ENCODE results near the gene ADPRHL1. TPM values are rescaled to one million over a fixed set of nuclear protein-coding genes. Genes with fewer than 3 reads are reported as not detected.
A peak's percentile ranks its signal among the peaks of the same experiment; 100 is the strongest.
"Not testable (repeated sequence)": the region's sequence is repeated elsewhere in the genome, so short reads cannot be mapped to it uniquely, and the experiment has no call there.

The ADPRHL1 gene
- total RNA-seq, 2 donors from 2014 or later: 1.4 to 2.1 TPM

GRCh38 chr13:113447596-113447995, 5.7 kb downstream of the ADPRHL1 start:
- no peak for ATAC-seq (replicated peaks in 1 of 2)
- Mint-ChIP-seq H3K4me1 (ENCODE audit: low read depth) (peaks cover 7% of the 10 kb centered on the region), H3K27me3 (ENCODE audit: low read depth) (no peaks in the 10 kb centered on the region), H3K36me3 (ENCODE audit: insufficient read depth in 2 of 2) (peaks cover 0 to 2% of the 10 kb centered on the region in 2 donors), H3K9me3 (no peaks in the 10 kb centered on the region), H3K4me3 (no peak overlapping the region), H3K27ac (no peak overlapping the region)
- DNase-seq: no peak

GRCh38 chr13:113446488-113446854, 6.8 kb downstream of the ADPRHL1 start:
- no peak overlapping the region for H3K27ac Mint-ChIP-seq
- H3K9me3 Mint-ChIP-seq: no peaks in the 10 kb centered on the region
- no peaks in the 10 kb centered on the region for H3K27me3 Mint-ChIP-seq (ENCODE audit: low read depth)
- H3K4me1 Mint-ChIP-seq (ENCODE audit: low read depth): peaks cover 7% of the 10 kb centered on the region
- peaks cover 2% of the 10 kb centered on the region in 2 donors for H3K36me3 Mint-ChIP-seq (ENCODE audit: insufficient read depth in 2 of 2)
- DNase-seq (no peak), ATAC-seq (replicated peaks in 1 of 2) (no peak)
- H3K4me3 Mint-ChIP-seq: no peak overlapping the region

- peaks cover 7% of the 10 kb centered on the region for H3K4me1 Mint-ChIP-seq (ENCODE audit: low read depth)
- no peak overlapping the region for H3K4me3 Mint-ChIP-seq
- no peak for DNase-seq
- peaks cover 2% of the 10 kb centered on the region in 2 donors for H3K36me3 Mint-ChIP-seq (ENCODE audit: insufficient read depth in 2 of 2)
- H3K27ac Mint-ChIP-seq: no peak overlapping the region
- no peak for ATAC-seq (replicated peaks in 1 of 2)
- no peaks in the 10 kb centered on the region for H3K27me3 Mint-ChIP-seq (ENCODE audit: low read depth)
- peaks cover 0 to 2% of the 10 kb centered on the region in 2 donors for H3K9me3 Mint-ChIP-seq
Measured at GRCh38 chr13:113445791-113446487, 7.3 kb downstream of the ADPRHL1 start.

GRCh38 chr13:113443991-113444390, 9.3 kb downstream of the ADPRHL1 start:
- H3K9me3 Mint-ChIP-seq: peaks cover 0 to 2% of the 10 kb centered on the region in 2 donors
- no peak overlapping the region for H3K27ac Mint-ChIP-seq
- DNase-seq (no peak), ATAC-seq (replicated peaks in 1 of 2) (no peak)
- no peaks in the 10 kb centered on the region for H3K4me1 Mint-ChIP-seq (ENCODE audit: low read depth)
- no peak overlapping the region for H3K4me3 Mint-ChIP-seq
- peaks cover 2% of the 10 kb centered on the region in 2 donors for H3K36me3 Mint-ChIP-seq (ENCODE audit: insufficient read depth in 2 of 2)
- no peaks in the 10 kb centered on the region for H3K27me3 Mint-ChIP-seq (ENCODE audit: low read depth)

- DNase-seq (no peak), ATAC-seq (replicated peaks in 1 of 2) (no peak)
- H3K27ac Mint-ChIP-seq: no peak overlapping the region
- H3K9me3 Mint-ChIP-seq: peaks cover 0 to 2% of the 10 kb centered on the region in 2 donors
- H3K4me1 Mint-ChIP-seq (ENCODE audit: low read depth): no peaks in the 10 kb centered on the region
- no peak overlapping the region for H3K4me3 Mint-ChIP-seq
- H3K36me3 Mint-ChIP-seq (ENCODE audit: insufficient read depth in 2 of 2): peaks cover 2% of the 10 kb centered on the region in 2 donors
- H3K27me3 Mint-ChIP-seq (ENCODE audit: low read depth): no peaks in the 10 kb centered on the region
Measured at GRCh38 chr13:113442985-113443362, 10.3 kb downstream of the ADPRHL1 start.

- Mint-ChIP-seq H3K4me3 (no peak overlapping the region), H3K9me3 (peaks cover 0 to 2% of the 10 kb centered on the region in 2 donors), H3K27me3 (ENCODE audit: low read depth) (no peaks in the 10 kb centered on the region), H3K27ac (no peak overlapping the region), H3K4me1 (ENCODE audit: low read depth) (no peaks in the 10 kb centered on the region), H3K36me3 (ENCODE audit: insufficient read depth in 2 of 2) (peaks cover 2% of the 10 kb centered on the region in 2 donors)
- ATAC-seq (replicated peaks in 1 of 2): no peak
- DNase-seq: no peak
Measured at GRCh38 chr13:113442354-113442984, 10.8 kb downstream of the ADPRHL1 start.

- Mint-ChIP-seq H3K27ac (no peak overlapping the region), H3K27me3 (ENCODE audit: low read depth) (no peaks in the 10 kb centered on the region)
Measured at GRCh38 chr13:113441661-113442060, 11.6 kb downstream of the ADPRHL1 start.

GRCh38 chr13:113437408-113438010, 15.8 kb downstream of the ADPRHL1 start:
- Mint-ChIP-seq H3K27ac (no peak overlapping the region), H3K4me1 (ENCODE audit: low read depth) (no peaks in the 10 kb centered on the region), H3K27me3 (ENCODE audit: low read depth) (no peaks in the 10 kb centered on the region), H3K9me3 (peaks cover 0 to 2% of the 10 kb centered on the region in 2 donors), H3K4me3 (no peak overlapping the region), H3K36me3 (ENCODE audit: insufficient read depth in 2 of 2) (peaks cover 0 to 1% of the 10 kb centered on the region in 2 donors)
- ATAC-seq (replicated peaks in 1 of 2) (peak in 1 of 2 donors; percentile 15), DNase-seq (no peak)

More at GRCh38 chr13:113441661-113442060, 11.6 kb downstream of the ADPRHL1 start:
- Mint-ChIP-seq H3K4me3 (no peak overlapping the region), H3K36me3 (ENCODE audit: insufficient read depth in 2 of 2) (peaks cover 2% of the 10 kb centered on the region in 2 donors), H3K9me3 (peaks cover 0 to 2% of the 10 kb centered on the region in 2 donors), H3K4me1 (ENCODE audit: low read depth) (no peaks in the 10 kb centered on the region)
- DNase-seq: no peak
- ATAC-seq (replicated peaks in 1 of 2): no peak

GRCh38 chr13:113436866-113437265, 16.4 kb downstream of the ADPRHL1 start:
- not testable (repeated sequence) for H3K27ac Mint-ChIP-seq; H3K36me3 Mint-ChIP-seq (ENCODE audit: insufficient read depth in 2 of 2); ATAC-seq (replicated peaks in 1 of 2); H3K9me3 Mint-ChIP-seq; H3K4me3 Mint-ChIP-seq; H3K27me3 Mint-ChIP-seq (ENCODE audit: low read depth); DNase-seq; H3K4me1 Mint-ChIP-seq (ENCODE audit: low read depth)

- DNase-seq; H3K9me3 Mint-ChIP-seq; H3K4me3 Mint-ChIP-seq; H3K4me1 Mint-ChIP-seq (ENCODE audit: low read depth); ATAC-seq (replicated peaks in 1 of 2); H3K36me3 Mint-ChIP-seq (ENCODE audit: insufficient read depth in 2 of 2); H3K27me3 Mint-ChIP-seq (ENCODE audit: low read depth); H3K27ac Mint-ChIP-seq: not testable (repeated sequence)
Measured at GRCh38 chr13:113435907-113436306, 17.4 kb downstream of the ADPRHL1 start.

GRCh38 chr13:113433391-113433916, 19.8 kb downstream of the ADPRHL1 start:
- ATAC-seq (replicated peaks in 1 of 2) (no peak), DNase-seq (no peak)
- H3K4me3 Mint-ChIP-seq: no peak overlapping the region
- no peak overlapping the region for H3K27ac Mint-ChIP-seq
- H3K9me3 Mint-ChIP-seq: no peaks in the 10 kb centered on the region
- H3K36me3 Mint-ChIP-seq (ENCODE audit: insufficient read depth in 2 of 2): no peaks in the 10 kb centered on the region
- no peaks in the 10 kb centered on the region for H3K4me1 Mint-ChIP-seq (ENCODE audit: low read depth)
- no peaks in the 10 kb centered on the region for H3K27me3 Mint-ChIP-seq (ENCODE audit: low read depth)

GRCh38 chr13:113432506-113433270, 20.6 kb downstream of the ADPRHL1 start:
- Mint-ChIP-seq H3K27ac (no peak overlapping the region), H3K4me3 (no peak overlapping the region), H3K9me3 (no peaks in the 10 kb centered on the region), H3K4me1 (ENCODE audit: low read depth) (no peaks in the 10 kb centered on the region), H3K27me3 (ENCODE audit: low read depth) (no peaks in the 10 kb centered on the region), H3K36me3 (ENCODE audit: insufficient read depth in 2 of 2) (no peaks in the 10 kb centered on the region)
- no peak for ATAC-seq (replicated peaks in 1 of 2)
- no peak for DNase-seq

- no peak for ATAC-seq (replicated peaks in 1 of 2)
- no peaks in the 10 kb centered on the region for H3K36me3 Mint-ChIP-seq (ENCODE audit: insufficient read depth in 2 of 2)
- H3K4me3 Mint-ChIP-seq: no peak overlapping the region
- no peaks in the 10 kb centered on the region for H3K27me3 Mint-ChIP-seq (ENCODE audit: low read depth)
- no peak overlapping the region for H3K27ac Mint-ChIP-seq
- no peaks in the 10 kb centered on the region for H3K4me1 Mint-ChIP-seq (ENCODE audit: low read depth)
- H3K9me3 Mint-ChIP-seq: no peaks in the 10 kb centered on the region
- DNase-seq: no peak
Measured at GRCh38 chr13:113431171-113431570, 22.1 kb downstream of the ADPRHL1 start.

Measured in activated T-cell treated with anti-CD3 and anti-CD28 coated beads, Interleukin-2, amount 50 U/mL, for 72 hours (primary cell).